ENCODE data around the gene MEIS3. TPM values are rescaled to one million over a fixed set of nuclear protein-coding genes. Genes with fewer than 3 reads are reported as not detected.

Gene MEIS3
- total and polyA plus RNA-seq, 10 of the 15 experiments (the other 5 are each of a cell fraction or from before 2014, with no cell fraction given): 0.05 to 0.23 TPM; not detected in 8

DNA sequence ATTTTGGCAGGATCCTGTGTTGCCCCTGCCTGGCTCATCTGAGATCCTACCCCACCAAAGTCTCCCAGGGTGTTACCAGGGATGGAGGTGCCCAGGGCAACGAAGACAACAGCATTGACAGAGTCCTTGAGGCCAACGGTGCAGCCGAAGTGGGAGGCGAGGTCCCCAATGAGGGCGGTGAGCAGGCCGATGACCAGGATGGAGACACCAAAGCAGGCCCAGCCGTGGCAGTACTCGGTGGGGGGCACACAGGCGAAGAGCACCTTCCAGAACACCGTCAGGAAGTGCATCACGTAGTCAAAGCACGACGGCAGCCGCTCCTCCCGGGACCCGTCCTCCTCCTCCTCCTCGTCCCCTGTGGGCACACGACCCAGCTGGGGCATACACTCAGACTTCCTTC, 12.8 kb upstream of the MEIS3 start:
- intact Hi-C loops (cut with micrococcal nuclease; ENCODE audit: unreplicated experiment) (no loop called here), in situ Hi-C loops (cut with MboI) (no loop called here)
- BruUV-seq (replicated peaks): no TSS peak
- DNase-seq (ENCODE audit: low read depth, low spot score): no peak
- no peaks in the 10 kb centered on the region for H3K79me2 ChIP-seq (ENCODE audit: control insufficient read depth, insufficient read depth, low read length)
- RAD21 ChIA-PET (ENCODE audit: unreplicated experiment): interaction anchor here (1.4 kb wide), 1 partner anchor 278 kb away, joined by 3 read pairs; no protein-coding TSS in a partner anchor
- H3K4me2 ChIP-seq (ENCODE audit: control insufficient read depth, insufficient read depth): no peak overlapping the region
- H3K27me3 ChIP-seq (replicated peaks in 1 of 2; ENCODE audit: control insufficient read depth in 2 of 2, insufficient read depth in 2 of 2, low read length in 1 of 2): peaks cover 2 to 13% of the 10 kb centered on the region in 2 experiments; a peak in 3 of 4 replicates
- no peak for TF ChIP-seq WRNIP1 (IDR thresholded peaks at IDR 0.05; ENCODE audit: borderline replicate concordance, low read depth, low read length)
- TF ChIP-seq PML (IDR thresholded peaks at IDR 0.05; ENCODE audit: low read length): no peak
- TF ChIP-seq, protein P1, sequence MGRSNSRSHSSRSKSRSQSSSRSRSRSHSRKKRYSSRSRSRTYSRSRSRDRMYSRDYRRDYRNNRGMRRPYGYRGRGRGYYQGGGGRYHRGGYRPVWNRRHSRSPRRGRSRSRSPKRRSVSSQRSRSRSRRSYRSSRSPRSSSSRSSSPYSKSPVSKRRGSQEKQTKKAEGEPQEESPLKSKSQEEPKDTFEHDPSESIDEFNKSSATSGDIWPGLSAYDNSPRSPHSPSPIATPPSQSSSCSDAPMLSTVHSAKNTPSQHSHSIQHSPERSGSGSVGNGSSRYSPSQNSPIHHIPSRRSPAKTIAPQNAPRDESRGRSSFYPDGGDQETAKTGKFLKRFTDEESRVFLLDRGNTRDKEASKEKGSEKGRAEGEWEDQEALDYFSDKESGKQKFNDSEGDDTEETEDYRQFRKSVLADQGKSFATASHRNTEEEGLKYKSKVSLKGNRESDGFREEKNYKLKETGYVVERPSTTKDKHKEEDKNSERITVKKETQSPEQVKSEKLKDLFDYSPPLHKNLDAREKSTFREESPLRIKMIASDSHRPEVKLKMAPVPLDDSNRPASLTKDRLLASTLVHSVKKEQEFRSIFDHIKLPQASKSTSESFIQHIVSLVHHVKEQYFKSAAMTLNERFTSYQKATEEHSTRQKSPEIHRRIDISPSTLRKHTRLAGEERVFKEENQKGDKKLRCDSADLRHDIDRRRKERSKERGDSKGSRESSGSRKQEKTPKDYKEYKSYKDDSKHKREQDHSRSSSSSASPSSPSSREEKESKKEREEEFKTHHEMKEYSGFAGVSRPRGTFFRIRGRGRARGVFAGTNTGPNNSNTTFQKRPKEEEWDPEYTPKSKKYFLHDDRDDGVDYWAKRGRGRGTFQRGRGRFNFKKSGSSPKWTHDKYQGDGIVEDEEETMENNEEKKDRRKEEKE (IDR thresholded peaks at IDR 0.05): no peak
- TF ChIP-seq POLR2AphosphoS5 (IDR thresholded peaks at IDR 0.05; ENCODE audit: low read length): no peak
- no peak for TF ChIP-seq ZBED1 (IDR thresholded peaks at IDR 0.05; ENCODE audit: borderline replicate concordance)
- no peaks in the 10 kb centered on the region for H3K36me3 ChIP-seq (ENCODE audit: control insufficient read depth in 2 of 2, insufficient read depth in 2 of 2, low read length in 1 of 2)
- H3K9ac ChIP-seq (ENCODE audit: control insufficient read depth, insufficient read depth, low read length): no peak overlapping the region
- H3K4me3 ChIP-seq: no peak overlapping the region
- H4K20me1 ChIP-seq (ENCODE audit: control insufficient read depth, insufficient read depth): no peaks in the 10 kb centered on the region
- H3K27ac ChIP-seq (ENCODE audit: control insufficient read depth, insufficient read depth): no peak overlapping the region
- no peaks in the 10 kb centered on the region for H3K9me3 ChIP-seq (replicated peaks; ENCODE audit: control insufficient read depth, insufficient read depth, low read length)
- no peak for ATAC-seq
- FAIRE-seq: no peak
- H2AFZ ChIP-seq (ENCODE audit: control insufficient read depth, low read depth, low read length): no peak overlapping the region
- peaks cover 9% of the 10 kb centered on the region for H3K4me1 ChIP-seq (ENCODE audit: control insufficient read depth, insufficient read depth, low read length)
- POLR2A ChIA-PET: no interaction called here
- SMC1A ChIA-PET (ENCODE audit: uncharacterized antibody, unreplicated experiment): interaction anchor here (1.3 to 1.8 kb wide), 4 partner anchors 118 to 315 kb away, joined by 3 to 9 read pairs (median 4); no protein-coding TSS in a partner anchor
- WGBS (ENCODE audit: insufficient coverage, insufficient replicate concordance, low lambda C conversion rate, missing lambda C conversion rate): 52% methylated on average over 18 of the region's 18 CpGs
- CTCF ChIA-PET: interaction anchor here (0.7 to 9.9 kb wide), 8 partner anchors 9 to 281 kb away, joined by 3 to 163 read pairs (median 4); partner anchors contain the start of genes EHD2, KPTN and NAPA
